ENCODE data around the gene CDKAL1.
"Not testable (repeated sequence)": the region's sequence is repeated elsewhere in the genome, so short reads cannot be mapped to it uniquely, and the experiment has no call there.

The CDKAL1 gene

DNA sequence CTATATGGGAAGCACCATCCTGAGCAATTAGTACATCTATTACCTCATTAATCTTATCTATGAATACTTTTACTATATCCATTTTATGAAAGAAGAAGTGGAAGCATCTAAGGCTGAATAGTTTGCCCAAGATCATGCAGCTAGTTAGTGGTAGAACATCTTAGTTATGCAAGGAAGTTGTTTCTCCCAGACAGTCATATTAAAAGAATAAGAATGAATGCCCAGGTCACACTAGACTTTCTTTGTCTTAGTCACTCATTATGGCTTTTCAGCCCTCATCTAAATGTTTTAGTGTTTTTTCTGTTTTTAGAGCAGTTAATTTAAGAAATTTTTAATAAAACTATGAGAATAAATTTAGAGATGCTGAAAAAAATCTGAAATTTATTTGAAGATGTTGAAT lies 517.5 kb downstream of the CDKAL1 start:
- FAIRE-seq, result no peak
- no peak for DNase-seq (ENCODE audit: low spot score)

DNA sequence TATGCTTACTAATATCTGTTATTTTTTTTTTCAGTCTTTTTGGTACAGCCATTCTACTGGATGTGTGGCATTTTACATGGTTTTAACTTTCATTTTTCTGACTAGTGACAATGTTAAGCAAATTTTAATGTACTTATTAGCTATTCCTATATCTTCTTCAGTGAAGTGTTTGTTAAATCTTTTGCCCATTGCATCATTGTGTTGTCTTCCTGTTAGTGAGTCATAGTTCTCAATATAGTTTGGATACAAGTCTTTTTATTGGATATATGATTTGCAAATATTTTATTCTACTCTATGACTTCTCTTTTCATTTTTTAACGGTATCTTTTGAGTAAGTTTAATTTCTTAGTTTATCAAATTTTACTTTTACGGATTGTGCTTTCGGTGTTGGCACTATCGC lies 519.4 kb downstream of the CDKAL1 start:
- no peak for FAIRE-seq
- DNase-seq (ENCODE audit: low spot score), result no peak

DNA sequence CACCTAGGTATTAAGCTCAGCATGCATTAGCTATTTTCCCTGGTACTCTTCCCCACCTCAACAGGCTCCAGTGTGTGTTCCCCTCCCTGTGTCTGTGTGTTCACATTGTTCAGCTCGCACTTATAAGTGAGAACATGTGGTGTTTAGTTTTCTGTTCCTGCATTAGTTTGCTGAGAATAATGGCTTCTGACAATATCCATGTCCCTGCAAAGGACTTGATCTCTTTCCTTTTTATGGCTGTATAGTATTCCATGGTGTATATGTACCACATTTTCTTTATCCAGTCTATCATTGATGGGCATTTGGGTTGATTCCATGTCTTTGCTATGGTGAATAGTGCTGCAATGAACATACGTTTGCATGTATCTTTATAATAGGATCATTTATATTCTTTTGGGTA lies 521.2 kb downstream of the CDKAL1 start:
- FAIRE-seq; DNase-seq (ENCODE audit: low spot score): not testable (repeated sequence)

DNA sequence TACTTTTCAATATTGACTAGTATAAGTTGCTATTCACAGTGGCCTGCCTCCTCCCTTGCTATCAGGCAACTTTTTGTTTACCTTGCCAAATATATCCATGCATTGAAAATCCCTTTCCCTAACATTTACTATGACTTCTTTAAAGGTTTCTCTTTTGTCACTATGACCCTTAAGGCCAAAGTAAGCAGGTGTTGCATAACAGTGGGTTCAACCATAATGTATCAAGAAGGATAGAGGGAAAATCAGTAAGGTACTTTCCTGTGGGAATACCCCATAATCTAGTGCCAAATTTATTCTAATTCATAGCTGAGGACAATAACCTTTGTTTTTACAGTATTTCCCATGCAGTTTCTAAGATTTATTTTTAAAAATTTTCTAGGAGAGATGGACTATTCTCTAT lies 527.6 kb downstream of the CDKAL1 start:
- DNase-seq (ENCODE audit: low spot score), result no peak
- FAIRE-seq, result no peak

DNA sequence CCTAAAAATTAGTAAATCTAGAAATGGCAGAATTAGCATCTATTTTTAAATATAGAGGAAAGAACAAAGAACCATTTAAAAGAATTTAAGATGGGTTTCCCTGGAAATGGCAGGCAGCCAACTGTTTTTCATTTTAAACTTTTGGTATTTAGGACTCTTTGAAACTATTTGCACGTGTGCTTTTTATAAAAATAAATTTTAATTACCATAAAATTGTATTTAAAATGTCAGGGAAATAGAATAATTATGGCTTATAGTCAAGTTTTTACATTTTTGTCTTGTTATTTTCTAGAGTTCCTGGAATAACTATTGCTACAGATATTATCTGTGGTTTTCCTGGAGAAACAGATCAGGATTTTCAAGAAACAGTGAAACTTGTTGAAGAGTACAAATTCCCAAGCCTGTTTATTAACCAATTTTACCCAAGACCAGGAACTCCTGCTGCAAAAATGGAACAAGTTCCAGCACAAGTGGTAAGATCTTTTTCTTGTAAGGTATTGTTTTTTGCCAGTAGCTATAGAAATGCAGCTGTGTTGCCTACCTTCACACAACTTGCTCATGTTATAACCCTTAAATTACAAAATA lies 530.6 kb downstream of the CDKAL1 start:
- no peak for FAIRE-seq
- DNase-seq (ENCODE audit: low spot score), result no peak

DNA sequence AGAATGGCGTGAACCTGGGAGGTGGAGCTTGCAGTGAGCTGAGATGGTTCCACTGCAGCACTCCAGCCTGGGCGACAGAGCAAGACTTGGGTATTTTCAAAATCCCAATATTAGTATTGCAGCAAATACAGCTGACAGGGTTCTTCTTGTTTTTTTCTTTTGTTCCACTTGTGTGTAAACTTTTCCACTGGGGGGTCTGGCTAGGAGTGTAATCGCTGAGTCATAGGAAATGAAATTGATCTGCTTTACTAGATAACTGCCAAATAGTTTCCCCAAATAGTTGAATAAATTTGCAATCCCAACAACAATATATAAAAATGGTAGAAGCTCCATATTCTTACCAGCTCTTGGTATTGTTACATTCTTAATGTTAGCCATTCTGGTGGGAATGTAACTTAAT lies 533.3 kb downstream of the CDKAL1 start:
- DNase-seq (ENCODE audit: low spot score) (no peak), FAIRE-seq (no peak)

DNA sequence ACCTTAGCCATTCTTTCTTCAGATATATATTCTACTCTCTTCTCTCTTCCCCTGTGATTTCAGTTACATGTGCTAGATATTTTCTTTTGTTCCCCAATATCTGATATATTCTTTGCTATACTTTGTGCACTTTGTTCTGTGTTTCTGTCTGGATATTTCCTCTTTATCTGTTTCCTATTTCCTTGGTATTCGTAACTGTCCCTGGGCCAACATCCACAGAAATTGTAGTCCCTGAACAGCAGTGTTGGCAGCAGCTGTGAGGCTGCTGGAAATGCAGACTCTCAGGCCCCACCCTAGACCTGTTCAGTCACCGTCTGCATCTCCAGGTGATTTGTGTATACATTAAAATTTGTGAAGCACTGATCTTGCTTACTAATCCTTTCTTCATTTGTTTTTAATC lies 536.4 kb downstream of the CDKAL1 start:
- DNase-seq (ENCODE audit: low spot score), result no peak
- no peak for FAIRE-seq

DNA sequence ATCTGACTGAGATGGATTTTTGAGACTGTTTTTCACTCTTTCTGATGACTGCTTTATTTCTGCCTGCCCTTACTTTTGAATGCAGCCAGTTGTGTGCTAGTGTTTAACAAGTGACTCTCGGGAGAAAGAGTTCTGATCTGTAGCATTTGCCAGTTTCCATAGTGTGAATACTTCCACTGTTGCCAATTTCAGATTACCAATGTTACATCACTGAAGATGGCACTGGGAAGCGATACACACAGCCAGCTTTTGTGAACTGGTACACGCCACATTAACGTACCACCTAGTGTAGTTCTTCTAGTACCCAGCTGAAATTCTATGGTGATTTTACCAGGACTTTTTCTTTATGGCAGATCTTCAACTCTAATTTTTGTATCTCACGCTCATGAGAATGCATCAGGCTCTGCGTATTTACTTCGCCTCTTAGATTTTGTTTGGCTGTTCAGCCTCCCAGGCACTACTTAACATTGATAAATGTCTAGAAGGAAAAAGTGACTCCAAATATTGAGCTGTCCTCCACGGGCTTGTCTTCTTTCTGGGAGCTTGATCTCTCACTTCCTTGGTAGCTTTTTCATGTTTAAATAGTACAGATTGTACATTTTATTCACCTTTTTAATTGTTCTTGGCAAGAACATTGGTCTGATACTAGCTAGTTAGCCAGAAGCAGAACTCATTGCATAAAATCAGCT lies 537.7 kb downstream of the CDKAL1 start:
- no peak for DNase-seq (ENCODE audit: low spot score)
- no peak for FAIRE-seq

DNA sequence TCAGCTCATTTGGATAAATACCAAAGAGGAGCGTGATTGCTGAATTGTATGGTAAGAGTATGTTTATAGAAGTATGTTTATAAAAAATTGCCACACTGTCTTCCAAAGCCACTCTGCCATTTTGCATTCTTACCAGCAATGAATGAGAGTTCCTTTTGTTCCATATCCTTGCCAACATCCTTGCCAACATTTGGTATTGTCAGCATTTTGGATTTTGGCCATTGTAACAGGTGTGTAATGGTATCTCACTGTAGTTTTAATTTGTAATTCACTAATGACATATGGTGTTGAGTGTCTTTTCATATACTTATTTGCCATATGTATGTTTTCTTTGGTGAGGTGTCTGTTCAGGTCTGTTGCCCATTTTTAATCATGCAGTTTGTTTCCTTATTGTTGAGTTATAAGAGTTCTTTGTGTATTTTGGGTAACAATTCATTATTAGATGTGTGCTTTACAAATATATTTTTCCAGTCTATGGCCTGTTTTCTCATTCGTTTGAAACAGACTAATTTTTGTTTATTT lies 539.1 kb downstream of the CDKAL1 start:
- no peak for DNase-seq (ENCODE audit: low spot score)
- FAIRE-seq, result no peak

DNA sequence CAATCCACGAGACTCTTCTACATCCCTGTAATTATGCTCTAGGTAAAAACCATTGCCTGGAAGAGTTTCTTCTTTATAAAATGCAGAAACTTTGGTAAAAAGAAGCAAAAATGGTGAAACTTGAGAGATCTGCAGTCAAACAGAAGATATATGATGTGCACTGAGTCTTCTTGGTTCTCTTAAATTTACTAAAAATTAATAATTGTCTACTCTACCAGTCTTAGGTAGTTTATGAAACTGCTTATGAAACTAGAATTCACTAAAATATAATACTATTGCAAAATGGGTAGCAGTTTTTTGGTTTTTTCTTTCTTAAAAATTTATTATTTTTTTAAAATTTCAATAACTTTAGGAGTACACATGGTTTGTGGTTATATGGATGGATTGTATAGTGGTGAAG lies 540.2 kb downstream of the CDKAL1 start:
- no peak for DNase-seq (ENCODE audit: low spot score)
- no peak for FAIRE-seq

DNA sequence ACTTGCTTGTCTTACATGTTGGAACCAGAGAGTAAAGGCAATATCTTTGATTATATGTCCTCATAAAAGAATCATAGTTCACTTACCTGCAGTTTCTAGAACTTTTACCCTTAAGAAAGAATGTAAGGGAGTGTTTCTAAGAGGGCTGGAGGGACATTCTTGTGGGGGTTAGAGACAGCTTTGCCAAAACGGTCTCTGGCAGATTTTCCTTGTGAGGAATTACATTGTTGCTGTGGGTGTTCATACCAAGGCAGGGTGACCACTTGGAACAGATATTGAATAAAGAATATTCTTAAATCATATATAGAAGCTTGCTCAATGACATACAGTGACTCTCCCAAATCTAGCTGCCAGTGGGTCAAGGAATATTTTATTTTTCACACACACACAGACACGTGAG lies 541.7 kb downstream of the CDKAL1 start:
- FAIRE-seq (no peak), DNase-seq (ENCODE audit: low spot score) (no peak)

DNA sequence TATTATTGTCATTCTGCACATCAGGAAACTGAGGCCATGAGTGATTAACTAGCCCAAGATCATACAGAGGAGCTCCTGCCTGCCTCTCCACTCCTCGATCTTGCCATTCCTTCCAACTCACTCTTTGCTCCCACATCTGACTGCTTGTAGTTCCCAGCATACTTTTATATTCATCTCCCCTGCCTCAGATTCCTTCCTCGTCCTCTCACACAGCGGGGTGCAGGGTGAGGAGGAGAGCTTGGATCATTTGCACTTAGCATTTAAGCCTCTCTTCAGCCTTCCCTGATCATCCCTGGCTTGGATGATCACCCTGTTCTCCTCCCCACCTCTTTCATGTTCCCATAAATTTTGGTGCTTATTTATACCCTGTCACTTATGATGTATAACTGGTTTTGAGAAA lies 544.2 kb downstream of the CDKAL1 start:
- no peak for FAIRE-seq
- no peak for DNase-seq (ENCODE audit: low spot score)

DNA sequence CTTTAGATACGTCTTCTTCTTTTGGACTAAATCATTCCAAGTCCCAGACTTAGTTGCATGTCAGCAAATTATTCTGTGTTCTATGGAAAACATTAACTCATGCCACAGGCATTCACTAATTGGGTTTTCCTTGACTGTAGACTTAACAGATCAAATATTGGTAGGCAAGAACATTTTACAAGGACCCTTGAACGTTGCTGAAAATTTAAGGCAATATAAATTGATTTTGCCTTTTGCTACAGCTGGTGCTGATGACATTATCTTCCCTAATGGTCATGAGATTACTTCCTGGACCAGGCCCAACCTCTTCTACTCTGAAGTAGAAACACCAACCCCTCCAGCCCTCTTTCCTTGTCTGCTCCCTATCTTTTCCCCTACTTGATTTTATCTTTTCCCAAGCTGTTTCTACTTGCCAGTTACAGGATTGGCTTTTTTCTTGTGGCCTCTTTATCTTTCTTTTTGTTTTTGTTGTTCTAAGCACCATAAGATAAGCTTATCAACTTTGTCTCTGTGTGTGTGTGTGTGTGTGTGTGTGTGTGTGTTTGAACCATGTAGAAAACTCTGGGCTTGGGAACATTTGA lies 545.3 kb downstream of the CDKAL1 start:
- DNase-seq (ENCODE audit: low spot score), result no peak
- FAIRE-seq, result no peak

DNA sequence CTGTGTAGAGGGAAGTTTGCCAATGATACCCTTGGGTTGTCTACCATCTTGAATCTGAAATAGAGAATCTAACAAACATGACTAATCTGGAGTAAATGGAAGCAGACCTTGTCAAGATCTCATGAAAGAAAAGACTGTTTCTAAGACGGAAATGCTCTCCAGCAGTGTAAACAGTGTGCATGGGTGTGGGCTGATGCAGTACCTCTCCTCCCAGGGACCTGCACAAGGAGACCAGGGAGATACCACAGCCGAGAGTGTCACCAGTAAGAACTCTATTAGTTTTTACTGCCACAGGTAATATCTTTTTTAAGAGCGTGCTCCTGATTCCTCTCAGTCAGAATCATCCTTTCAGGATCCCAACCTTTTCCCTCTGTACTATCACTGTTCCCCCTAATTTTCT lies 546.0 kb downstream of the CDKAL1 start:
- FAIRE-seq (no peak), DNase-seq (ENCODE audit: low spot score) (no peak)

DNA sequence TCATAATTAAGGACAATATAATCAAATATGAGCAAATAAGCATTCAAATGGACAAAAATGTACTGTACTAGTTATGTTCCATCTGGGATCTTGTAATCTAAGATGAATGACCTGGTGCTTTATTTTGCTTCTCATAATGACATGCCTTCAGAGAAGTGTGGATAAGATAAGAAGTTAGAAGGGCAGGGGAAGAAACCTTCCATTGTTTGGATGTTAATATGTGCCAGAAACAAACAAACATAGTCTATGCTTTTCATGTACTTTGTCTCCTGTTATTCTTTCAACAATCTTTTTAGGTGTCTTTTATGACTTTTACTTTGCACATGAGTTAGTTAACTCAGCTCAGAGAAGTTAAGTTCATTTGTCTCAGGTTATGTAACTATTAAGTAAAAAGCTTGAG lies 547.8 kb downstream of the CDKAL1 start:
- FAIRE-seq (no peak), DNase-seq (ENCODE audit: low spot score) (no peak)

DNA sequence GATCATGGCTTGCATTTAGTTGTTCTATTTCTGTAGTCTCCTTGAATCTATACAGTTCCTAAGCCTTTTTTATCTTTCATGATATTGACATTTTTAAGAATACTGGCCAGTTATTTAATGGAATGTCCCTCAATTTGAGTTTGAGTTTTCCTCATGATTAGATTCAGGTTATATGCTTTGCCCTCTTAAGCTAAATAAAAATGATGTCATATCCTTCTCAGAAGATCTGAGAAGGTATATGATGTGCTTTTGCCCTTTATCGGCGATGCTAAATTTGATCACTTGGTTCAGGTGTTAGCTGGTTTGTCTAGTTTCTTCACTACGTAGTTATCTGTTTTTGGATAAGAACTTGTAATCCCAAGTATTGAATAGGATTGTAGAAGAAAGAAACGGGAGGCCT lies 549.5 kb downstream of the CDKAL1 start:
- DNase-seq (ENCODE audit: low spot score), result no peak
- no peak for FAIRE-seq

DNA sequence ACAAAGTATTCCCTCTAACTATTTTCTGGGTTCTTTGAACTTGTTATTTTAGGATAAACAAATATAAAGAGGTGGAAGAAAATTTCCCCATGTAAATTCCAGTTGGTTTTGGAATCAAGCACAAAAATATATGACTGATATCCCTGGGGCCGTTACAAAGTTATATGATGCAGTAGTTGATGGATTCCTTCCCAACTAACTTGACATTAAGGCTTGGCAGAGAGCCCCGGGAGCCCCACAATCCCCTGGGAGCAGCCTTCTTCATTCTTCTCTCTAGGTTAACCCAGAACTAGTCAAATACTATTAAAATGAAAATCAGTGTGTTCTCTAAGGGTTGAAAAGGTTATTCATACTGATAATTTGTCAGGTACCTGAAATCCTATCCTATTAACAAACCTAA lies 550.4 kb downstream of the CDKAL1 start:
- DNase-seq (ENCODE audit: low spot score), result no peak
- FAIRE-seq, result no peak

DNA sequence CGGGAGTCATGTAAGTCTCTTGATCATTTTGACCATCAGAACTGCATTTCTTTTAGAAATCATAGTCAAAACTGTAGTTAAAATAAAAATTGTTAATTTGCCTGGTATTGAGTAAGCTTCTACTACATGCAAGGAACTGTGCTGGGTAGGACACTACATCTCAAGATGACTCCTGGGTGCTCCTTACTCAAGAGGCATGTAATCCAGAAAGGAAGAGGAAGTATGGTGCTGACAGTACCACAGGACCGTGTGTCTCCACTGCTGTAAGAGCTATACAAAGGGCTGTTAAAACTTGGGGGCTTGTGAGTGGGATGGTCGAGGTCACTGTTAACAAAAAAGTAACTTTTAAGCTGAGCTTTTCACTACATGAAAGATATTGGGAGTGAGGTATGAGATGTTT lies 551.0 kb downstream of the CDKAL1 start:
- DNase-seq (ENCODE audit: low spot score), result no peak
- FAIRE-seq, result no peak

DNA sequence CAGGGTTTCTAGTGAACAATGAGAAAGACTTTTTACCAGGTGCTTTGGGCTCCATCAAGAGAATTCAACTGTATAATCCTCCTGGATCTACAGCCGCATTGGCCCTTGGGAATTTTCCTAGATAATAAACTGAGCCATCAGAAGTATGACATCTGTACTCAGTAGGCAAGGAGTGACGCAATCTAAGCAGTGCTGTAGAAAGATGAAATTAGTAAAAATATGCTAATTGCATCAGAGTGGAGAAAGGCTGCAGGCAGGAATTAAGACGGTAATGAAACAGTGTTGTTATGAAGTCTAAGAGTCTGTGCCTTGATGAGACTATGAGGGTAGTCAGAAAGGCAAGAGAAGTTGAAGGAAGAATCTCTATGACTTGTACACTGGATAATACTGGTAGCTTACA lies 551.4 kb downstream of the CDKAL1 start:
- DNase-seq (ENCODE audit: low spot score) (no peak), FAIRE-seq (no peak)

DNA sequence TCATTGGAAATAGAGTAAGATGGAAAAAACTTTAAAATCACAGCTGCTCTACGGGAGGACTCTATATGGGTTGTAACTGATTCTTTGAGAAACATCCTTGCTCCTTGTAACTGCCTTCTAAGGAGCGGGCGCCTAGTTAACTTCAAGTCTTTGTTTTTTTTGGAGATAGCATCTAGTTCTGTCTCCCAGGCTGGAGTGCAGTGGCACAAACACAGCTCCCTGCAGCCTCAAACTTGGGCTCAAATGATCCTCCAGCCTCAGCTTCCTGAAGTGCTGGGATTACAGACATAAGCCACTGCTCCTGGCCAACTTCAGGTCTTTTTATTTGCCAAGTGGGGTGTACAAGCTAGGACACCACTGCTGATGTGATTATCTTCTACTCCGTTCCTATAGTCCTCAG lies 552.9 kb downstream of the CDKAL1 start:
- DNase-seq (ENCODE audit: low spot score), result no peak
- FAIRE-seq, result no peak

DNA sequence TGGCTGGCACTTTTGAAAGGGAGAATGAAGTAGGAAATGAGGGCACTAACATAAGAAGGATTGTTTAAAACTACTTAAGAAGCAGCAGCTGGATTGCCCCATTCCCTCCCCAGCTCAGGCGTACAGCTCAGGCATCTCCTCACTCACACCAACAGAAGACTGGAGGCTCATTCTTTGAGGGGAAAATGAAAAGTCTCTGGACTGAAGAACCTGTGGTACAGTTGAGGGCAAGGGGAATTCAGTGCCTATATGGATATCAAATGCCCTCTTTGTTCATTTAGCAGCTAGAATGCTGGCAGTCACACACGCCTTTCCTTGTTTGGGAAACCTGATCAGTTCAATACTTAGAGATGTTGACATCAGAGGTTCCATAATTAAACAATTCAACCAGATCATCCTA lies 557.2 kb downstream of the CDKAL1 start:
- FAIRE-seq, result no peak

DNA sequence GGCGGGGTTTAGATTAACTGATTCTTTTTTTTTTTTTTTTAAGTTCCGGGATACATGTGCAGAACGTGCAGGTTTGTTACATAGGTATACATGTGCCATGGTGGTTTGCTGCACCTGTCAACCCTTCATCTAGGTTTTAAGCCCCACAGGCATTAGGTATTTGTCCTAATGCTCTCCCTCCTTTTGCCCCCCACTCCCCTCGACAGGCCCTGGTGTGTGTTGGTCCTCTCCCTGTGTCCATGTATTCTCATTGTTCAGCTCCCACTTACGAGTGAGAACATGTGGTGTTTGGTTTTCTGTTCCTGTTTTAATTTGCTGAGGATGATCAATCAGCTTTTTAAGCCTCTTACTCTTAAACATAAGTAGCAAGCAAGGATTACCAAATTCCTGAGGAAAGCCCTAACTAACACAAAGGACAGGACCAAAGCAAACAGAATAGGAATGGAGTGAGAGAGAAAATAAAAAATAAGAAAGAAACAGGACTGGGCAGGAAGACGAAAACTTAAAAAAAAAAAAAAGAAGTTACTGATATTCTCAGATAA lies 558.0 kb downstream of the CDKAL1 start:
- not testable (repeated sequence) for DNase-seq (ENCODE audit: low spot score); FAIRE-seq

More for the DNA sequence above, 557.2 kb downstream of the CDKAL1 start:
- DNase-seq (ENCODE audit: low spot score), result no peak

DNA sequence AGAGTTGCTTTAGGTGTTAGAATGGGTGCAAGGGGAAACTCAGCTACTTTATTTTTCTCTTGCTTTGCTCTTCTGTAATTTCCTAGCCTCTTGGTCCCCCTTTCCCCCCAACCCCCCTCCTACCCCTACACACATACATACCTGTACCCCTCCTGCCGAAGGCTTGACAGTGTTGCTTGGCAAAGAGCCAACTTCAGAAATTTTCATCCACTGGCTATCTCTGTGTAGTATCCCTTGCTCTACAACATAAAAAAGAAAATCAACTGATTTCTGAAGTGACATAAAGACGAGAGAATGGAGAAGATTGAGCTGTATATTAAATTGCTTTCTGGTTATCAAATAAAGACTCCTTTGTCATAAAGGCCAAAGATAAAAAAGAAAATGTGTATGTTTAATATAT lies 561.2 kb downstream of the CDKAL1 start:
- FAIRE-seq (no peak), DNase-seq (ENCODE audit: low spot score) (no peak)

Data from RCC 7860 (cell line).